T47D (cell line): Measurements from ENCODE around the gene USP13.
A peak's percentile ranks its signal among the peaks of the same experiment; 100 is the strongest.

Experiments used
- DNase-seq, 2 experiments: peaks; one replicate each; pipeline versions ENCODE4 v3.0.0 to v3.0.0-alpha.2; 2011 to 2012; ENCODE audit warnings: low read depth in 1 of 2, low spot score in 1 of 2
- JUND ChIP-seq: IDR thresholded peaks from 2 replicates; pipeline ENCODE4 v1.6.1; 2012; ENCODE audit warnings: low read depth
- in situ Hi-C: cut with HindIII; loops from 2 replicates; pipeline ENCODE4 v1.10.0; 2016; ENCODE audit warnings: low sequenced_read_pairs, low pct_unique_long_range_greater_than_20kb

The USP13 gene

GRCh38 chr3:179734497-179735281, 81.8 kb downstream of the USP13 start:
- in situ Hi-C loops = no loop called here
- TF ChIP-seq JUND = no peak
- DNase-seq = no peak

- peak; percentile 70 to 80 for DNase-seq
- in situ Hi-C loops = no loop called here
Observed at GRCh38 chr3:179735321-179735720, 82.5 kb downstream of the USP13 start.

GRCh38 chr3:179738998-179739397, 86.2 kb downstream of the USP13 start:
- DNase-seq = no peak
- TF ChIP-seq JUND = no peak
- in situ Hi-C loops = no loop called here

More at GRCh38 chr3:179735321-179735720, 82.5 kb downstream of the USP13 start:
- TF ChIP-seq JUND = no peak

- no peak for TF ChIP-seq JUND
- in situ Hi-C loops = no loop called here
- DNase-seq = no peak
Observed at GRCh38 chr3:179739816-179740594, 87.2 kb downstream of the USP13 start.

- in situ Hi-C loops = no loop called here
- no peak for TF ChIP-seq JUND
- no peak for DNase-seq
Observed at GRCh38 chr3:179743913-179744312, 91.1 kb downstream of the USP13 start.

GRCh38 chr3:179744667-179745066, 91.8 kb downstream of the USP13 start:
- in situ Hi-C loops = no loop called here
- no peak for TF ChIP-seq JUND
- DNase-seq = no peak

GRCh38 chr3:179745079-179745478, 92.2 kb downstream of the USP13 start:
- in situ Hi-C loops = no loop called here
- TF ChIP-seq JUND = no peak

GRCh38 chr3:179745716-179746115, 92.9 kb downstream of the USP13 start:
- no peak for TF ChIP-seq JUND
- DNase-seq = no peak
- in situ Hi-C loops = no loop called here

More at GRCh38 chr3:179745079-179745478, 92.2 kb downstream of the USP13 start:
- DNase-seq = no peak

- TF ChIP-seq JUND = no peak
- peak in 1 of 2 experiments; percentile 65 for DNase-seq
- in situ Hi-C loops = no loop called here
Observed at GRCh38 chr3:179750720-179751328, 98.0 kb downstream of the USP13 start.

GRCh38 chr3:179760944-179761343, 108.1 kb downstream of the USP13 start:
- no peak for DNase-seq
- in situ Hi-C loops = no loop called here

GRCh38 chr3:179765396-179765795, 112.6 kb downstream of the USP13 start:
- DNase-seq = no peak
- no peak for TF ChIP-seq JUND
- in situ Hi-C loops = no loop called here

More at GRCh38 chr3:179760944-179761343, 108.1 kb downstream of the USP13 start:
- TF ChIP-seq JUND = no peak

- in situ Hi-C loops = no loop called here
- DNase-seq = no peak
- TF ChIP-seq JUND = no peak
Observed at GRCh38 chr3:179766416-179767133, 113.7 kb downstream of the USP13 start.
